SK-N-SH (cell line): ENCODE data around the gene NFX1. TPM values are rescaled to one million over a fixed set of nuclear protein-coding genes. Genes with fewer than 3 reads are reported as not detected.

Experiments used
- CTCF ChIA-PET: fragments of 300-600, 350-600 bp; formaldehyde crosslinking; extraction: SDS; loops from one replicate; lab custom pipeline; 2021; lab: Yijun Ruan, JAX
- POLR2A ChIA-PET: fragments of 350-600 bp; sonication (Branson Sonifier 250); formaldehyde crosslinking; extraction: SDS; loops from one replicate; lab custom pipeline; 2020; ENCODE audit warnings: antibody characterized with exemption, inconsistent platforms; lab: Yijun Ruan, JAX
- DNase-seq: peaks from one replicate; pipeline ENCODE4 v3.0.0; 2012
- H2AFZ ChIP-seq: fragments of 200-600 bp; sonication (generic); 2 replicates; pipeline ENCODE4 v1.8.1; 2016; ENCODE audit warnings: antibody characterized with exemption, mild to moderate bottlenecking, low read depth
- H3F3A ChIP-seq: fragments of 200-600 bp; sonication (generic); replicated peaks from 2 replicates; pipeline ENCODE3; 2016; ENCODE audit warnings: antibody characterized with exemption, mild to moderate bottlenecking; ENCODE audit not compliant: insufficient read depth
- H3K27ac ChIP-seq, 2 experiments: fragments of 200-500 bp in 1 of 2; fragments of 200-600 bp in 1 of 2; sonication (Bioruptor generic) in 1 of 2; sonication (generic), shearing (Covaris generic) in 1 of 2; 2 replicates each; pipeline versions ENCODE4 v1.5.1 to v1.6.1; 2014 to 2016; ENCODE audit warnings: low read depth in 2 of 2, inconsistent platforms in 1 of 2, low read length in 1 of 2, mild to moderate bottlenecking in 1 of 2, mixed read lengths in 1 of 2
- H3K27me3 ChIP-seq: fragments of 200-600 bp; sonication (generic), shearing (Covaris generic); 2 replicates; pipeline ENCODE4 v1.6.1; 2016; ENCODE audit warnings: mixed run types; ENCODE audit not compliant: insufficient read depth
- H3K36me3 ChIP-seq, 2 experiments: fragments of 200-500 bp in 1 of 2; fragments of 200-600 bp in 1 of 2; sonication (Bioruptor generic) in 1 of 2; sonication (generic) in 1 of 2; replicated peaks in 1 of 2; 2 replicates each; pipeline versions ENCODE3 to v1.5.1; 2014 to 2016; ENCODE audit warnings: low read length in 1 of 2, mild to moderate bottlenecking in 1 of 2; ENCODE audit not compliant: insufficient read depth in 2 of 2, control insufficient read depth in 1 of 2
- H3K4me1 ChIP-seq, 2 experiments: fragments of 200-500 bp in 1 of 2; fragments of 200-600 bp in 1 of 2; sonication (Bioruptor generic) in 1 of 2; sonication (generic), shearing (Covaris generic) in 1 of 2; 2 replicates each; pipeline versions ENCODE4 v1.5.1 to v1.6.1; 2014 to 2016; ENCODE audit warnings: low read depth in 1 of 2, low read length in 1 of 2, mixed run types in 1 of 2; ENCODE audit not compliant: insufficient read depth in 2 of 2, control insufficient read depth in 1 of 2
- H3K4me2 ChIP-seq: fragments of 200-600 bp; sonication (generic), shearing (Covaris generic); 2 replicates; pipeline ENCODE4 v1.6.1; 2017; ENCODE audit warnings: mixed run types
- H3K4me3 ChIP-seq, 2 experiments: fragments of 200-500 bp in 1 of 2; fragments of 200-600 bp in 1 of 2; sonication (Bioruptor generic) in 1 of 2; sonication (generic), shearing (Covaris generic) in 1 of 2; 2 replicates each; pipeline versions ENCODE4 v1.5.1 to v1.8.1; 2014 to 2016; ENCODE audit warnings: low read depth in 2 of 2, inconsistent platforms in 1 of 2, low read length in 1 of 2, mild to moderate bottlenecking in 1 of 2, mixed read lengths in 1 of 2, moderate library complexity in 1 of 2
- H3K79me2 ChIP-seq: fragments of 200-600 bp; sonication (generic); 2 replicates; pipeline ENCODE4 v1.8.1; 2017; ENCODE audit warnings: mild to moderate bottlenecking; ENCODE audit not compliant: insufficient read depth
- H3K9ac ChIP-seq: fragments of 200-600 bp; sonication (generic); 2 replicates; pipeline ENCODE4 v1.6.1; 2017; ENCODE audit warnings: mixed run types
- H3K9me2 ChIP-seq: fragments of 200-600 bp; sonication (generic); 2 replicates; pipeline ENCODE4 v1.6.1; 2017; ENCODE audit warnings: mixed run types
- H3K9me3 ChIP-seq: fragments of 200-600 bp; sonication (generic); 2 replicates; pipeline ENCODE4 v1.6.1; 2017; ENCODE audit warnings: mixed run types, mild to moderate bottlenecking, moderate library complexity
- H4K20me1 ChIP-seq: fragments of 200-600 bp; sonication (generic); 2 replicates; pipeline ENCODE4 v1.6.1; 2017; ENCODE audit warnings: mild to moderate bottlenecking, mixed run types; ENCODE audit not compliant: insufficient read depth
- ELF1 ChIP-seq: IDR thresholded peaks from 2 replicates; pipeline ENCODE4 v1.4.0; 2012
- FOSL2 ChIP-seq: IDR thresholded peaks from 2 replicates; pipeline ENCODE4 v1.4.0; 2012; ENCODE audit warnings: low read depth, mild to moderate bottlenecking, moderate library complexity, borderline replicate concordance
- FOXJ3 ChIP-seq: sonication (generic); formaldehyde crosslinking; IDR thresholded peaks from 2 replicates; pipeline ENCODE4 v1.5.1; 2020; ENCODE audit warnings: mild to moderate bottlenecking, missing genetic modification reagents
- FOXM1 ChIP-seq: IDR thresholded peaks from 2 replicates; pipeline ENCODE4 v1.4.0; 2012; ENCODE audit warnings: low read depth, mild to moderate bottlenecking
- GABPA ChIP-seq: IDR thresholded peaks from 2 replicates; pipeline ENCODE4 v1.4.0; 2012; ENCODE audit warnings: low read depth, mild to moderate bottlenecking
- MXI1 ChIP-seq: IDR thresholded peaks from 2 replicates; pipeline ENCODE4 v1.6.1; 2012; ENCODE audit warnings: mild to moderate bottlenecking, low read depth, low read length, improper control_type of control experiment
- NFIC ChIP-seq: IDR thresholded peaks from 2 replicates; pipeline ENCODE4 v1.4.0; 2012; ENCODE audit warnings: borderline replicate concordance
- PBX3 ChIP-seq: IDR thresholded peaks from 2 replicates; pipeline ENCODE4; 2012
- POLR2AphosphoS5 ChIP-seq: IDR thresholded peaks from 2 replicates; pipeline ENCODE4 v1.6.1; 2012; ENCODE audit warnings: low read depth, low read length
- RAD21 ChIP-seq: IDR thresholded peaks from 2 replicates; pipeline ENCODE4 v1.6.1; 2012; ENCODE audit warnings: mild to moderate bottlenecking, low read length
- RCOR1 ChIP-seq: fragments of 150-350 bp; IDR thresholded peaks from 2 replicates; pipeline ENCODE4 v1.6.1; 2017; ENCODE audit warnings: antibody characterized with exemption, low read length
- RXRA ChIP-seq: IDR thresholded peaks from 2 replicates; pipeline ENCODE4 v1.4.0; 2012; ENCODE audit warnings: low read depth, mild to moderate bottlenecking, borderline replicate concordance
- TCF12 ChIP-seq: IDR thresholded peaks from 2 replicates; pipeline ENCODE4 v1.4.0; 2012
- TEAD4 ChIP-seq: IDR thresholded peaks from 2 replicates; pipeline ENCODE4 v1.4.0; 2012; ENCODE audit warnings: mild to moderate bottlenecking, borderline replicate concordance; ENCODE audit not compliant: insufficient read depth
- USF2 ChIP-seq: fragments of 150-350 bp; IDR thresholded peaks from 2 replicates; pipeline ENCODE4 v1.6.1; 2017; ENCODE audit warnings: antibody characterized with exemption, low read length, low read depth, borderline replicate concordance
- YY1 ChIP-seq: IDR thresholded peaks from 2 replicates; pipeline ENCODE4 v1.4.0; 2012; ENCODE audit warnings: low read depth, mild to moderate bottlenecking
- WGBS: methylation state at CpG from one replicate; pipeline ENCODE4 v1.1.6; 2017; ENCODE audit warnings: low lambda C conversion rate; 5-methylcytosine and 5-hydroxymethylcytosine counted together
- polyA plus RNA-seq, 3 experiments: library from polyadenylated mRNA; depleted of rRNA; stranded (reverse); fragments of >200 nt; gene quantifications; 2 replicates each; pipeline ENCODE4 v1.2.3, GENCODE V29; 2012
- TF ChIP-seq, protein P1 (sequence below): IDR thresholded peaks from 2 replicates; pipeline ENCODE4 v1.4.0; 2012; ENCODE audit warnings: low read depth, borderline replicate concordance
- TF ChIP-seq, protein P2 (sequence below): fragments of 150-350 bp; IDR thresholded peaks from 2 replicates; pipeline ENCODE4 v1.6.1; 2016; ENCODE audit warnings: mild to moderate bottlenecking, low read depth, low read length

The NFX1 gene
- polyA plus RNA-seq, 1 of the 3 experiments (the other 2 are of a cell fraction): 19.6 TPM

DNA sequence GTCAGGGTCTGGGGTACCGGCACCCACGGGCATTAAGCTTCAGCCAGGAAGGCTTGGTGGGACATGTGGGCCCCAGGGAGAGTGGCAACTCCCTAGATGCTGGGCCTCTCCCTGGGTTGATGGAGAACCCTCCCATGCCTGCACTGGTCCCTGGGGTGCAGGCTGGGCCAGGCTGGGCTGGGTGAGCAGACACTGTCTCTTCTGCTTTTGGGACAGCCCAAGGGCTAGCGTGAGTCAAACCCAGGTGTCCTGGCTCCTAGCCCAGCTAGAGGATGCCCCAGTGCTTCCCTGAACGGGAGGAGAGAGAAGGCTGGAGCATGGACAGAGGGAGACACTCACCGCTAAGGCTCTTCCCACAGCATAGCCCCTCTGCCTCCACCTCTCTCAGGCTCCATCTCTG, 117.8 kb downstream of the NFX1 start:
- Histone ChIP-seq H3K9ac (no peak overlapping the region), H3K36me3 (no peaks in the 10 kb centered on the region), H3K27me3 (no peaks in the 10 kb centered on the region), H4K20me1 (no peaks in the 10 kb centered on the region), H3K79me2 (no peaks in the 10 kb centered on the region), H3F3A (no peaks in the 10 kb centered on the region), H3K4me2 (no peak overlapping the region), H3K9me3 (no peaks in the 10 kb centered on the region), H3K27ac (no peak overlapping the region), H2AFZ (no peak overlapping the region), H3K4me1 (no peaks in the 10 kb centered on the region), H3K9me2 (no peaks in the 10 kb centered on the region), H3K4me3 (no peak overlapping the region)
- no peak for DNase-seq
- CTCF ChIA-PET: interaction anchor here (1.0 to 2.4 kb wide), 3 partner anchors 14 to 58 kb away, joined by 3 to 9 read pairs (median 9); no protein-coding TSS in a partner anchor
- POLR2A ChIA-PET: no interaction called here
- WGBS: 62% methylated on average over 3 of the region's 5 CpGs
- TF ChIP-seq TCF12 (no peak), RAD21 (no peak), POLR2AphosphoS5 (no peak), NFIC (no peak), FOSL2 (no peak), RCOR1 (no peak), YY1 (no peak), GABPA (no peak), PBX3 (no peak), FOXM1 (no peak), MXI1 (no peak)

- no peaks in the 10 kb centered on the region for H3K79me2 ChIP-seq
- H4K20me1 ChIP-seq: no peaks in the 10 kb centered on the region
- H3K4me1 ChIP-seq: no peaks in the 10 kb centered on the region
- no peak overlapping the region for H3K4me2 ChIP-seq
- TF ChIP-seq ELF1: no peak
- no peak for TF ChIP-seq POLR2AphosphoS5
- TF ChIP-seq, protein P1, sequence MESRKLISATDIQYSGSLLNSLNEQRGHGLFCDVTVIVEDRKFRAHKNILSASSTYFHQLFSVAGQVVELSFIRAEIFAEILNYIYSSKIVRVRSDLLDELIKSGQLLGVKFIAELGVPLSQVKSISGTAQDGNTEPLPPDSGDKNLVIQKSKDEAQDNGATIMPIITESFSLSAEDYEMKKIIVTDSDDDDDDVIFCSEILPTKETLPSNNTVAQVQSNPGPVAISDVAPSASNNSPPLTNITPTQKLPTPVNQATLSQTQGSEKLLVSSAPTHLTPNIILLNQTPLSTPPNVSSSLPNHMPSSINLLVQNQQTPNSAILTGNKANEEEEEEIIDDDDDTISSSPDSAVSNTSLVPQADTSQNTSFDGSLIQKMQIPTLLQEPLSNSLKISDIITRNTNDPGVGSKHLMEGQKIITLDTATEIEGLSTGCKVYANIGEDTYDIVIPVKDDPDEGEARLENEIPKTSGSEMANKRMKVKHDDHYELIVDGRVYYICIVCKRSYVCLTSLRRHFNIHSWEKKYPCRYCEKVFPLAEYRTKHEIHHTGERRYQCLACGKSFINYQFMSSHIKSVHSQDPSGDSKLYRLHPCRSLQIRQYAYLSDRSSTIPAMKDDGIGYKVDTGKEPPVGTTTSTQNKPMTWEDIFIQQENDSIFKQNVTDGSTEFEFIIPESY: no peak
- no peak for TF ChIP-seq RXRA
- TF ChIP-seq USF2: no peak
- TF ChIP-seq, protein P2, sequence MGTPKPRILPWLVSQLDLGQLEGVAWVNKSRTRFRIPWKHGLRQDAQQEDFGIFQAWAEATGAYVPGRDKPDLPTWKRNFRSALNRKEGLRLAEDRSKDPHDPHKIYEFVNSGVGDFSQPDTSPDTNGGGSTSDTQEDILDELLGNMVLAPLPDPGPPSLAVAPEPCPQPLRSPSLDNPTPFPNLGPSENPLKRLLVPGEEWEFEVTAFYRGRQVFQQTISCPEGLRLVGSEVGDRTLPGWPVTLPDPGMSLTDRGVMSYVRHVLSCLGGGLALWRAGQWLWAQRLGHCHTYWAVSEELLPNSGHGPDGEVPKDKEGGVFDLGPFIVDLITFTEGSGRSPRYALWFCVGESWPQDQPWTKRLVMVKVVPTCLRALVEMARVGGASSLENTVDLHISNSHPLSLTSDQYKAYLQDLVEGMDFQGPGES: no peak
- no peak for TF ChIP-seq FOXJ3 (CRISPR knock-in tag)
- TF ChIP-seq TEAD4: no peak
- ChIA-PET CTCF (interaction anchor here (0.6 to 7.7 kb wide), 6 partner anchors 10 to 712 kb away, joined by 3 to 52 read pairs (median 15); partner anchors contain the start of gene DCAF12), POLR2A (no interaction called here)
- no peak overlapping the region for H3K4me3 ChIP-seq
- no peaks in the 10 kb centered on the region for H3F3A ChIP-seq
- no peaks in the 10 kb centered on the region for H3K9me3 ChIP-seq
- H3K36me3 ChIP-seq: no peaks in the 10 kb centered on the region
- H3K27ac ChIP-seq: no peak overlapping the region
- H3K9ac ChIP-seq: no peak overlapping the region
- no peak for DNase-seq
- WGBS: 80% methylated on average over 3 of the region's 3 CpGs
- no peaks in the 10 kb centered on the region for H3K9me2 ChIP-seq
- H3K27me3 ChIP-seq: no peaks in the 10 kb centered on the region
- H2AFZ ChIP-seq: no peak overlapping the region
Measured at GRCh38 chr9:33414268-33414667, 124.0 kb downstream of the NFX1 start.
